Hepatocyte (in vitro differentiated cells): ENCODE data around the gene MCCD1.

Experiments
- EZH2phosphoT487 ChIP-seq: fragments of 200-600 bp; sonication (generic); IDR thresholded peaks from one replicate; pipeline ENCODE4 v1.6.1; 2018; ENCODE audit warnings: antibody characterized with exemption, mild to moderate bottlenecking, low read depth, moderate library complexity; ENCODE audit not compliant: unreplicated experiment, severe bottlenecking
- TF ChIP-seq, protein P1 (sequence below): fragments of 200-600 bp; sonication (generic); IDR thresholded peaks from 2 replicates; pipeline ENCODE4 v1.5.1; 2016; ENCODE audit warnings: antibody characterized with exemption, mild to moderate bottlenecking; ENCODE audit not compliant: poor library complexity

DNA sequence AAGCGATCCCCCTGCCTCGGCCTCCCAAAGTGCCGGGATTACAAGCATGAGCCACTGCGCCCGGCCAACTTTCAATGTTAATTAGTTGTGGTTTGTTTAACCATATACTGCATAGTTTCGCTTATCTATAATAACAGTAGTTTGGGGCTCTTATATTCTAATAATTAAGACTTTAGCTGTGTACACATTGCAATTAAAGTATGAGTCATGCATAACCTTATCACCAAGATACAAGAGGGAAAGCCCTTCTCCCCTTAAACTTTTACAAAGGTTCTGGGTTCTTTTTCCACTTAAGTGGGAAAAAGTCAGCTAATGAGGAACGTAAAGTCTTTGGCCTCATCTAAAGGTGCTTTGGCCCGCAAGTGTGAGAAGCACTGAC, 3.2 kb upstream of the MCCD1 start:
- TF ChIP-seq, protein P1, sequence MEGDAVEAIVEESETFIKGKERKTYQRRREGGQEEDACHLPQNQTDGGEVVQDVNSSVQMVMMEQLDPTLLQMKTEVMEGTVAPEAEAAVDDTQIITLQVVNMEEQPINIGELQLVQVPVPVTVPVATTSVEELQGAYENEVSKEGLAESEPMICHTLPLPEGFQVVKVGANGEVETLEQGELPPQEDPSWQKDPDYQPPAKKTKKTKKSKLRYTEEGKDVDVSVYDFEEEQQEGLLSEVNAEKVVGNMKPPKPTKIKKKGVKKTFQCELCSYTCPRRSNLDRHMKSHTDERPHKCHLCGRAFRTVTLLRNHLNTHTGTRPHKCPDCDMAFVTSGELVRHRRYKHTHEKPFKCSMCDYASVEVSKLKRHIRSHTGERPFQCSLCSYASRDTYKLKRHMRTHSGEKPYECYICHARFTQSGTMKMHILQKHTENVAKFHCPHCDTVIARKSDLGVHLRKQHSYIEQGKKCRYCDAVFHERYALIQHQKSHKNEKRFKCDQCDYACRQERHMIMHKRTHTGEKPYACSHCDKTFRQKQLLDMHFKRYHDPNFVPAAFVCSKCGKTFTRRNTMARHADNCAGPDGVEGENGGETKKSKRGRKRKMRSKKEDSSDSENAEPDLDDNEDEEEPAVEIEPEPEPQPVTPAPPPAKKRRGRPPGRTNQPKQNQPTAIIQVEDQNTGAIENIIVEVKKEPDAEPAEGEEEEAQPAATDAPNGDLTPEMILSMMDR = no peak
- TF ChIP-seq EZH2phosphoT487 = no peak
